GM19468 (cell line): ENCODE measurements around the gene DAZL.

Experiments
- ATAC-seq: cut with Tn5 transposase; IDR thresholded peaks from one replicate; pipeline ENCODE4 v1.9.1; 2021; ENCODE audit warnings: mild to moderate bottlenecking, moderate library complexity, moderate number of reproducible peaks; ENCODE audit not compliant: unreplicated experiment; ENCODE audit errors: extremely low read depth

Gene DAZL

DNA sequence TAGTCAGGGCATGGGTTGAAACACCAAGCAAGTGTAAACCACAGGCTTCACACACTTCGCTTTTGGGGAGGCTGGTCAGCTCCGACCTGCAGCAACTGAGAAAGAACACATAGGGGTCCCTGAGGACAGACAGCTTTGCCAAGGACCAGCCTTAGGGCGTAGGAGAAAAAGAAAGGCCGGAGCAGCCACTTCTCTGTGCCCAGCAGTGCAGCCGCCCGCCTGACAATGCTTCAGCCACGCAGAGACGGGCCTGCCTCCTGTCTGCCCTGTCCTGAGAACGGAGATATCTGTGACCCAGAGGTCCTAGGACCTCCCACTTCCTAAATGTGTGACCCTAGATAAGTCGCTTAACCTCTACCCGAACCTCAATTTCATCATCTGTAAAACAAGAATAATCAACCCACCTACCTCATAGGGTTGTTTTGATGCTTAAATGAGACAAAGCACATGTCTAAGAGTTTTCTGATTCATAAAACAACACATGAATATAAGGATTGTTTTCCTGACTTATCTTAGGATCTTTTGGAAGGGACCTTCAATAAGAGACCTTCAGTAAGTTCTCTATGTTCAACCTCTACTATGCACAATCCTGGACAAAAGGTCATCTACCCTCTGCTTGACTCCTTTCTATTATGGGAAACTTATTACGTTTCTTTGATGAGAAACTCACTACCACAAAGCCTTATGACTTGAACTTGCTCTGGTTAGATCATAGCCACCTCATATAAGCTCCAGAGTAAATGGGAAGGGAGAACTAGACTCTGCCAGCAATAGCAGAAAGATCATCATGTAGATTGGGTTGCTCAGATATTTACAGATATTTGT is 58.8 kb downstream of the DAZL start:
- ATAC-seq, result no peak

DNA sequence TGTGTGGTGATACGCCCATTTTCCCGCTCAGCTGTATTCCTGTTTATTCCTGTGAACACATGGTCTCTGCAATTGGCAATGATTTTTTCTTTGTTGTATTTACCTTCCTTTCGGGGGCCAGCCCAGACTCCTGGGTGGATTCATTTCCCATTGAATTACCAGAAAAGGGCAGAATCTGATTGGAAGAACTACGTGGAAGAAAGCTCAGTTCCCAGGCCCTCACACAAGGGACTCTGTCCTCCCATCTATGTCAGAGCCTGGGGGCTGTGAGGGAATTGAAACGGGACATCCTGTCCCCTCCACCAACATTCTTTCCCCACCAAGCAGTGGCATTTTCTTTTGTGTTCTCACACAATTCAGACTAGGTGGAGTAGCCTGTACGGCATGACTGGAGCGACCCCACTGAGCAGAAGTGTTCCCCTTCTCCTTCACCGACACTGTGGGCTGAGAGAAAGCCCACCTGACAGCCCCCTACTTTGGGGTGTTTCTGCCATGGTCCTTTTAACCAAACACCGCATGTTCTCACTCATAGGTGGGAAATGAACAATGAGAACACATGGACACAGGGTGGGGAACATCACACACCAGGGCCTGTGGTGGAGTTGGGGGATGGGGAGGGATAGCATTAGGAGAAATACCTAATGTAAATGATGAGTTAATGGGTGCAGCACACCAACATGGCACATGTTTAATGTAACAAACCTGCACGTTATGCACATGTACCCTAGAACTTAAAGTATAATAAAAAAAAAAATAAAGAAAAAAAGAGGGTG is 59.6 kb downstream of the DAZL start:
- no peak for ATAC-seq

DNA sequence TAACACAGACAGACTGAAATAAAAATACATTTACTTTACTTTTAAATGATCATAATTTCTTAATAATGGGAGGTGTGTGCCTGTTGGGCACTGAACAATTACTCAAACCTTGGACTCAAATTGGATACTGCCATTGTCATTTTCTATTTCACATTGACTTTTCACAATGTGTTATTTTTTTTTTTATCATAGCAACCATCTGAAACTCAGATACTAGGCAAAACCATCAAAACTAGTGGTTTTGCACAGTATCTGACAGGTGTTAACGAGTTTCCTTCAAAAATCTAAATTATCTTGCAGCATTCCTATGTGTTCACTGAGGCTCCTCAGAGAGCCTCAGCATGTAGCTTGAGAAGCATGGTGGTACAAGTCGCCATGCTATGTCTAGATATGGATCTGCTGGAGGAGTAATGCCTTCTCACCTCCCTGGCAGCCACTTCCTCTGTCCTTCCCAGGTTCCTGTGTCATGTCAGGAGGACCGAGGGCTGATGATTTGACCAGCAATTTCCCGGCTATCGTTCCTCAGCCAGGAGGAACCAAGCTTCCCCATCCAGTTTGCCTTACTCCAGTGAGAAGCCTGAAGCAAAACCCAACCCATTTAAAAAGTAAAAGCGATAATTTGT is 61.9 kb downstream of the DAZL start:
- ATAC-seq, result no peak

DNA sequence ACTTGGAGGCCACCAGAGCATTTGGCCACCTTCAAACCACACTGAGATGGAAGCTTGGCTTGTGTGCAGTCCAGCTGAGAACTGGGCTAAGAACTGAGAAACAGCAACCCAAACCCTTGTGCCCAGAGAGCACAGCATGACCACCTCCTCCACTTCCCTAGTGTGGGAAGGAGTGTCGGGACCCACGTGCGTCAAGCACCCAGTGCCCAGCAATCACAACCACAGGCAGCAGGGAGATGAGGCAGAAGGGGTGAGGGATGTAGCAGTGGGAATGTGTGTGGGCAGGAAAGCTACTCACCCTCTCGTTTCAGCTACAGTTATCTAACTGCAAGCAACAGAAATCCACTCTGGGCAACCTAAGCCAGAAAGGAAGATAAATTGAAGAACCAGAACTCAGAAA is 66.7 kb downstream of the DAZL start:
- ATAC-seq, result no peak

DNA sequence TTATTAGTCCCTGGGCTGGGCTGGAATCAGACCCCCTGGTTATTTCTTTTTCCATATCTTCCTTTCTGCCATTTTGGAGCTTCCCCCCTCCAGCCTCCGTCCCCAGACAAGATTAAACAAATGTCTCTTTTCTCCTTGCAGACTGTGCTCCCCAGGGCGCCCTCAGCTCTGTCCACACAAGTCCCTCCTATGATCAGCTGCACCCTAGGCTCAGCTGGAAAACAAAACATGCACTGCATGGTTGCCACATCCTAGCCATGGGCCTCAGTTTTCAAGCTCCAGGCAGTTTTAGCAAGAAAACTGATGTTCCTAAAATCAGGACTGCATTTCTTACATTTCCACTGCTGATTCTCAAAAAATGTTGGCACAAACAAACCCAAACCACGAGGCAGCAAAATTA is 68.2 kb downstream of the DAZL start:
- ATAC-seq, result no peak
